WTC11 (cell line): Measurements from ENCODE around the gene LYRM1.

Experiments
- CTCF ChIP-seq: fragments of 200-600 bp; IDR thresholded peaks from 2 replicates; pipeline ENCODE4 v1.8.0; 2022; ENCODE audit warnings: antibody characterized with exemption
- E2F5 ChIP-seq: sonication (generic); formaldehyde crosslinking; IDR thresholded peaks from 2 replicates; pipeline ENCODE4 v1.8.1; 2022; ENCODE audit warnings: mild to moderate bottlenecking, moderate library complexity, missing genetic modification reagents
- ESRRA ChIP-seq: sonication (generic); formaldehyde crosslinking; IDR thresholded peaks from 2 replicates; pipeline ENCODE4 v1.8.1; 2022; ENCODE audit warnings: mild to moderate bottlenecking, missing genetic modification reagents, borderline replicate concordance
- NFYB ChIP-seq: sonication (generic); formaldehyde crosslinking; conservative IDR thresholded peaks from 2 replicates; pipeline ENCODE4 v1.8.0; 2022; ENCODE audit warnings: low read depth, missing genetic modification reagents
- TEAD1 ChIP-seq: sonication (generic); formaldehyde crosslinking; IDR thresholded peaks from 2 replicates; pipeline ENCODE4 v1.8.0; 2022; ENCODE audit warnings: mild to moderate bottlenecking, missing genetic modification reagents
- USF2 ChIP-seq: sonication (generic); formaldehyde crosslinking; IDR thresholded peaks from 2 replicates; pipeline ENCODE4 v1.8.1; 2023; ENCODE audit warnings: mild to moderate bottlenecking, missing genetic modification reagents, moderate library complexity
- ZNF219 ChIP-seq: sonication (generic); formaldehyde crosslinking; IDR thresholded peaks from 2 replicates; pipeline ENCODE4 v1.8.0; 2023; ENCODE audit warnings: missing genetic modification reagents, mild to moderate bottlenecking, borderline replicate concordance

GRCh38 chr16:20954574-20954973 is 54.0 kb downstream of the LYRM1 start:
- TF ChIP-seq CTCF (no peak), E2F5 (no peak), ZNF219 (CRISPR knock-in tag) (no peak), NFYB (CRISPR knock-in tag) (no peak), TEAD1 (CRISPR knock-in tag) (no peak), ESRRA (CRISPR knock-in tag) (no peak), USF2 (CRISPR knock-in tag) (no peak)
